Measurements from ENCODE around the gene NHLRC4. TPM values are rescaled to one million over a fixed set of nuclear protein-coding genes. Genes with fewer than 3 reads are reported as not detected.

NHLRC4 gene, protein sequence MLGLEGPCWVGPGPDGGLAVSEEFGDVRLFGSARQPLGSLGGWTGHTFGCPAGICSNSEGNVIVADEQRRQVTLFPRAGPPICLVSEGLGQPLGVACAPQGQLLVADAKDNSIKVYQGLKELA
- total RNA-seq: 2.2 and 2.3 TPM in 2 replicates

GRCh38 chr16:566475-567372 is at the start of gene NHLRC4:
Gene NHLRC4, plus strand, starts transcription at chr16:567005. Its CDS starts 1,043 bp downstream, at chr16:568048.

GRCh38 chr16:527015-527903 is 39.5 kb upstream of the NHLRC4 start, which contains the start of gene CAPN15:
Gene CAPN15, plus strand, starts transcription at chr16:527712. Its CDS starts 19,127 bp downstream, at chr16:546839.

GRCh38 chr16:560204-560700 is 6.6 kb upstream of the NHLRC4 start, which contains the start of gene PRR35:
Gene PRR35, plus strand, starts transcription at chr16:560394. Its CDS starts 2,901 bp downstream, at chr16:563295.

DNA sequence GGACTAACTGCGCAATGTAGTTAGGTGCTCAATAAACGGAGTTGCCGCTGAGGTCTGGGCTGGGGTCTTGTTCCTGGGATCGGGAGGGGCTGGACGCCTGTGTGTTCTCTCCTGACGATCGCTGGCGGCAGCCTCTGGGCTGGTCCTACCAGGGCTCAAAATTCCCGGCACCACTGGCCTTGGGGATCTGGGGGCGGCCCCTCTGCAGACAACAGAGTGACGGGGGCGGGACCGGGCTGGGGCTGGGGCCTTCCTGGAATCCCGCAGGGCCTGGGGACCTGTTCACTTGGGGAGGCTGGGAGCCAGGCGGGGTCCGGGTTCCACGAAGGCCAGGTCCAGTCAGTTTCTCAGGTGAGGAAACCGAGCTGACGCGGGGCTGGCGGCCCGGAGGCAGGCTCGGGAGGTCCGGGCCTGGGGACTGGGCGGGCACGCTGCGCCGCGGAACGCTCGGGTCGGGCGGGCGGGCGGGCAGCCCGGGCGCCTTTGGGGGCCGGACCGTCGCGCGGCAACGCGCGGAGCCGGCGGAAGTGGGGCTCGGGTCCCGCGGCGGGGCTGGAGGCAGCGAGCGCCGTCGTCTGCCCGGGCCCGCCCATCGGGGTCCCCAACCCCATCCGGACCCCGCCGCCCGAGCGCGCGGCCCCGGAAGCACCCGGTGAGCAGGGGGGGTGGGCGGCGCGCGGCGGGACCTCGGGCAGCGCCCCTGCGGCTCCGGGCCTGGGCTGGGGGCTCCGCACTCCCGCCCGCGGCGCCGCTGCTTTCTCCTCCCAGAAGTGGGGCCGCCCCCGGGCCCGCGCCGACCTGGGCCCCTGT is 2.8 kb downstream of the NHLRC4 start, which contains the start of gene PIGQ:
Gene PIGQ, plus strand, starts transcription at position 524 of the 810 bp plus-strand sequence. CDS start 4,107 bp downstream, outside the sequence.

GRCh38 chr16:589658-590187 is 22.9 kb downstream of the NHLRC4 start, which contains the start of gene RAB40C:
Gene RAB40C, plus strand, starts transcription at chr16:590066. Its CDS starts 226 bp downstream, at chr16:590292.

Other genes with a start within 250 kb of the NHLRC4 start
- 16.1 and 18.0 TPM in 2 replicates for gene AXIN1, start 214.3 kb upstream of the NHLRC4 start, total RNA-seq
- gene MRPL28, start 196.5 kb upstream of the NHLRC4 start, total RNA-seq: 55.8 and 65.9 TPM in 2 replicates
- 62.1 and 67.1 TPM in 2 replicates for gene PGAP6, start 185.0 kb upstream of the NHLRC4 start, total RNA-seq
- 31.6 and 32.1 TPM in 2 replicates for gene NME4, start 169.8 kb upstream of the NHLRC4 start, total RNA-seq
- 10.2 and 13.8 TPM in 2 replicates for gene DECR2, start 165.1 kb upstream of the NHLRC4 start, total RNA-seq
- 27.5 and 38.9 TPM in 2 replicates for gene RAB11FIP3, start 141.4 kb upstream of the NHLRC4 start, total RNA-seq
- gene CAPN15, start 39.3 kb upstream of the NHLRC4 start, total RNA-seq: 18.3 and 25.2 TPM in 2 replicates
- gene PRR35, start 6.6 kb upstream of the NHLRC4 start, total RNA-seq: not detected in 2 replicates
- gene PIGQ, start 3.0 kb downstream of the NHLRC4 start, total RNA-seq: 15.1 and 15.9 TPM in 2 replicates
- gene RAB40C, start 23.1 kb downstream of the NHLRC4 start, total RNA-seq: 9.2 and 10.9 TPM in 2 replicates
- gene WFIKKN1, start 64.0 kb downstream of the NHLRC4 start, total RNA-seq: under 0.01 and 0.09 TPM in 2 replicates
- 46.4 and 47.7 TPM in 2 replicates for gene METTL26, start 69.3 kb downstream of the NHLRC4 start, total RNA-seq
- 6.9 and 9.4 TPM in 2 replicates for gene MCRIP2, start 74.8 kb downstream of the NHLRC4 start, total RNA-seq
- 6.2 and 6.4 TPM in 2 replicates for gene WDR90, start 82.4 kb downstream of the NHLRC4 start, total RNA-seq
- gene RHOT2, start 101.1 kb downstream of the NHLRC4 start, total RNA-seq: 23.5 and 23.8 TPM in 2 replicates
- 0.17 TPM in 1 of 2 replicates, not detected in the other for gene RHBDL1, start 108.7 kb downstream of the NHLRC4 start, total RNA-seq
- gene STUB1, start 113.4 kb downstream of the NHLRC4 start, total RNA-seq: 71.7 and 89.8 TPM in 2 replicates
- 17.9 and 18.5 TPM in 2 replicates for gene JMJD8, start 117.3 kb downstream of the NHLRC4 start, total RNA-seq
- gene WDR24, start 123.4 kb downstream of the NHLRC4 start, total RNA-seq: 1.7 and 2.5 TPM in 2 replicates
- under 0.01 and 0.09 TPM in 2 replicates for gene FBXL16, start 138.8 kb downstream of the NHLRC4 start, total RNA-seq
- gene METRN, start 148.1 kb downstream of the NHLRC4 start, total RNA-seq: 14.1 and 27.2 TPM in 2 replicates
- 12.2 and 13.8 TPM in 2 replicates for gene ANTKMT, start 154.1 kb downstream of the NHLRC4 start, total RNA-seq
- 0.22 and 0.34 TPM in 2 replicates for gene CCDC78, start 159.4 kb downstream of the NHLRC4 start, total RNA-seq
- 4.6 and 4.7 TPM in 2 replicates for gene HAGHL, start 160.1 kb downstream of the NHLRC4 start, total RNA-seq
- gene CIAO3, start 174.0 kb downstream of the NHLRC4 start, total RNA-seq: 23.0 and 30.9 TPM in 2 replicates
- gene MSLN, start 193.7 kb downstream of the NHLRC4 start, total RNA-seq: 0.17 TPM in 1 of 2 replicates, not detected in the other
- gene RPUSD1, start 221.4 kb downstream of the NHLRC4 start, total RNA-seq: 19.3 and 19.5 TPM in 2 replicates
- 3.1 and 3.3 TPM in 2 replicates for gene CHTF18, start 221.6 kb downstream of the NHLRC4 start, total RNA-seq
- gene GNG13, start 233.7 kb downstream of the NHLRC4 start, total RNA-seq: not detected in 2 replicates

All from dermis lymphatic vessel endothelial cell (primary cell).